Stimulated activated CD8-positive, alpha-beta memory T cell treated with anti-CD3 and anti-CD28 coated beads, Interleukin-15, amount 100 ng/mL, for 4 hours (primary cell): Measurements from ENCODE around the gene PTPN1.
"Not testable (repeated sequence)": the region's sequence is repeated elsewhere in the genome, so short reads cannot be mapped to it uniquely, and the experiment has no call there.

Source experiments
- DNase-seq, 2 donors: peaks; one replicate each; pipeline ENCODE4 v3.0.0-alpha.2; 2020; ENCODE audit warnings: low read depth in 2 of 2

The PTPN1 gene

DNA sequence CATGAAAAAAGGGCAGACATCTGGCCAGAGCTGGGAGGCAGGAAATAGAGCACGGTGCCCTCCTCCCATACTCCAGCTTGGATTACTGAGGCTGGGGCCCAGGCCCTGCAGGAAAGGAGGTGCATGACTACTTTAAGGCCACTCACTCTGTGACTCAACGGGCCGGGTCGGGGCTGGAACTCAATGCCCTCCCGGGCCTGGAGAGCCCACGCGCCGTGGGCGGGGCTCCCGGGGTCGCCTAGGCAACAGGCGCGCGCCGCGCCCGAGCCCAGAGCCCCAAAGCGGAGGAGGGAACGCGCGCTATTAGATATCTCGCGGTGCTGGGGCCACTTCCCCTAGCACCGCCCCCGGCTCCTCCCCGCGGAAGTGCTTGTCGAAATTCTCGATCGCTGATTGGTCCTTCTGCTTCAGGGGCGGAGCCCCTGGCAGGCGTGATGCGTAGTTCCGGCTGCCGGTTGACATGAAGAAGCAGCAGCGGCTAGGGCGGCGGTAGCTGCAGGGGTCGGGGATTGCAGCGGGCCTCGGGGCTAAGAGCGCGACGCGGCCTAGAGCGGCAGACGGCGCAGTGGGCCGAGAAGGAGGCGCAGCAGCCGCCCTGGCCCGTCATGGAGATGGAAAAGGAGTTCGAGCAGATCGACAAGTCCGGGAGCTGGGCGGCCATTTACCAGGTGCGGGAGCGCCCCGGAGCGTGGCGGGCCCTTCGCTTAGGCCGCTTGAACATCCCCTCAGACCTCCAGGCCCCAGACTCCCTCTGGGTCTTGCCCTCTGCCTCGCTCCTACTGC lies at the start of gene PTPN1:
PTPN1 (plus strand) TSS at position 461 of the 783 bp plus-strand sequence; CDS start at position 606, 145 bp downstream.
- DNase-seq: peak; percentile 94 to 95

DNA sequence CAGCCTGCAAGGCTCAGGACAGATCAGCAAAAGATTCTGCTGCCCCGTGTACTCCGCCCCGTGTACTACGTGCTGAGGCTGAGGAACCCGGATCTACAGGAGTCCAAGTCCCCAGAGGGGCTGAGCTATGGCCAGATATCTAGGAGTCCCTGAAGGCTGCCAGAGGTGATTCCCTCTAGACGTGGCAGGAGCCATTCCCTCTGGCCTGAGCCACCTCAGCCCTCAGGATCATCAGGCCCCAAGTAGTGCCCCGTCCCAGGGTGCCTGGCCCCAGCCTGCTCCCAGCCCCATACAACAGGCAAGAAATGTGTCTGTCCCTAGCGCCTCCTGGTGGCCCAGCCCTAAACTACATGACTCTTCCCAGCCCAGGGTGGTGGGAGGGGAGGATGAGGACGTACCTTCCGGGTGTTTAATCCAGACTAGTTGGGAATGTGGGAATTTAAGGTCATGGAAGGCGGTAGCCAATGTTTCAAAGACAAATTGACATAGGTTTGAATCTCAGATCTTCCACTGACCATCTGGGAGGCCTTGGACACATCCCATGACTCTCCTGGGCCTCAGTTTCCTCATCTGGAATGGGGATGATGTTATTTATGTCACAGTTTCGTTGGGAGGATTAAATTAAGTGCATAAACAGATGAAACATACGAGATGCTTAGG lies 49.4 kb upstream of the PTPN1 start:
- peak; percentile 33 to 55 for DNase-seq

DNA sequence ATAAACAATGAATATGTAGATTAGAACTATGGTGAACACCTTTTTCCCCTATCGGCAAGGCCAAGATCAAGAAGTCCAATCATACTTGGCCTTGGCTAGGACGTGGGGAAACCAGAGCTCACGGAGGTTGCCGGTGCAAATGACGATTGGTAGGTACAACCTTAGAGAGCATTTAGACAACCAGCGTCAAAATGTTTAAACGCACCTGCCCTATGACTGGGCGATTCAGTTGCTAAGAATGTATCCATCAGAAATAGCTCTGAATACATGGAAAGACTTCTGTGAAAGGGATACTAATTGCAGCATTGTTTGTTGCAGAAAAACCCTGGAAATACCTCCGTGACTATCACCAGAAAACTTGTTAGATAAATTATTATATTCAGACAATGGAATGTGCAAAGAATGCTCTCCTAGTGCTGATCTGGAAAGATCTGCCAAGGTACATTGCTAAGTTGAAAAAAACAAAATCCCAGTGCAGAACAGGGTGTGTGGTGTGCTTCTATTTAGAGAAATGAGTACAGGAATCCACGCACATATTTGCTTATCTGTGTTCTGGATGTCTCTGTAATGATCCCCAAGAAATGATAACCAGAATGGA lies 48.0 kb upstream of the PTPN1 start:
- no peak for DNase-seq

DNA sequence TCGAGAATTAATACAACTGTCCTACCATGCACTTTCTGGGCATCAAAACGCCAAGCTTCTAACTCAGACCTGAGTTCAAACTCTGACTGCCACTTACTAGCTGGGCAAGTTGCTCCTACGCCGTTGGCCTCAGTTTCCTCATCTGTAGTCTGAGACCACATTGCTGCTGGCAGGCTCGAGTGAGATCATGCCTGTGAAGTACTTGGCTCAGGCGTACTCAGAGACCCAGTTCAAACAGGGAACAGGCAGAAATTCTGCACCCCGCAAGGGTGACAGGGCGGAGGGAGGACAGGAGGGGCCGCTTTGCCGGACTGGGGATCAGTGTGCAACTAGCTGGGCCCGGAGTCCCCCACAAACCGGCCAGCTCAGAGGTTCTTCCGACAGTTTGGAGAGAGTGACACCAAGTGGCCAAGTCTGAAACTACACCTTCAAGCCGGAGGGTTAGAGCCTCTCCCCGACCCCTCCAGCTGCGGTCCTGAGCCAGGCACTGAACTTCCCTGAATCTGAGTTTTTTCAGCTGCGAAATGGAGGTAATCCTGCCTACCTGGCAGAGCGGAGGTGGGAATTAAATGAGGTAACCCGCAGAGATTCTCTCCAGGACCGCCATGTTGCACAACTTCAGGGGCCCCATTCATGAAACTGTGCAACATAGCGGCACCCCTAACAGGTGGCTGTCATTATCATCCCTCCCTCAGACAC lies 46.0 kb upstream of the PTPN1 start:
- DNase-seq: peak; percentile 27 to 32

DNA sequence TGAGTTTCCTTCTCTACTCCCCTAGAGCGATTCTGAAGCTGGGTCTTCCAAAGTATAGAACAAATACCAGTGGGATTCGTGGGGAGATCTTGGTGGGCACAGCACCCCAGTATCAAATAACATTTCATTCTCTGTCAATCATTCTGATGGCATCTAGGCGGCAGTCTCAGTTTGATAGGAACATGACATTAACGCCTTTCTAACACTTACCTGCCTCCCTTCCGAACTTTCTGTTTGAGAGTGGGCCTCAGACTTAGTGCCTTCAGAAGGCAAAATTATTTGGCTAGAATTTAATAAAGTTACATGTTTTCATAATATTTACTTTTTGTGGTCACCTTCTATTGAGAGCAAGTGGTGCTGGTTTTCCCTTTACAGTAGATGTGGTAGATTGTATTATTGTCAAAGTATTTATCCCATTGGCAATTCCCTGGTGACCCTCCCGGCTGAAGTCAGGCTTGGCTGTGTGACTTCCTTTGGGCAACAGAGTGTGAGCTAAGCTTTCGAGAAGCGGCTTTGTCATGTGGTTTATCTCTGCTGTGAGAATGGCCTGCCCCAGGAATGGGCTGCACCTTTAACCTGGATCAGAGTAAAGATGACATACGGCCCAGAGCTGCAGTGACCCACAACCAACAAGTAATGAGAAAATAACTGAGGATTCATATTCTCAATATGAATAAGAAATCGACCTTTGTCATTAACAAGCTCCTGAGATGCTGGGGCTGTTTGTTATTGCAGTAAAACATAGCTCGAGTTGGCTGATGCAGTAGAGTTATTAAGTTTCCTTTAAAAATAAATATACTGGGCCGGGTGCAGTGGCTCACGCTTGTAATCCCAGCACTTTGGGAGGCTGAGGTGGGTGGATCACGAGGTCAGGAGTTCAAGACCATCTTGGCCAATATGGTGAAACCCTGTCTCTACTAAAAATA lies 45.2 kb upstream of the PTPN1 start:
- DNase-seq: no peak

DNA sequence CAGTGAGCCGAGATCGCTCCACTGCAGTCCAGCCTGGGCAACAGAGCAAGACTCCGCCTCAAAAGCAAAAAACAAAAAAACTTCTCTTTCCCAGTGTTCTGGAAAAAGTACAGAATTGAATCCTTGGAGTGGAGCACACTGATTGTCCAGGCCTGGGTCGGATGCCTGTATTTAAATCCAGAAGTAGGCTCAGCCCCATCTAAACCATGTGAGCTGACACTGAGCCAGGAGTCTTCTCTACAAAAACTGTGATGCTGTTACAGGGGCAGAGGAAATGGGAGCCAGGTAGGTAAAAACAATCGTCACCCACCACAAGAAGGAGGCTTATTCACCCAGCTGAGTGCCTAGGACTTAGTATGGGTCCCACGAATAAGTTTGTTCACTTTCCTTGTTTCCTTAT lies 43.0 kb upstream of the PTPN1 start:
- no peak for DNase-seq

DNA sequence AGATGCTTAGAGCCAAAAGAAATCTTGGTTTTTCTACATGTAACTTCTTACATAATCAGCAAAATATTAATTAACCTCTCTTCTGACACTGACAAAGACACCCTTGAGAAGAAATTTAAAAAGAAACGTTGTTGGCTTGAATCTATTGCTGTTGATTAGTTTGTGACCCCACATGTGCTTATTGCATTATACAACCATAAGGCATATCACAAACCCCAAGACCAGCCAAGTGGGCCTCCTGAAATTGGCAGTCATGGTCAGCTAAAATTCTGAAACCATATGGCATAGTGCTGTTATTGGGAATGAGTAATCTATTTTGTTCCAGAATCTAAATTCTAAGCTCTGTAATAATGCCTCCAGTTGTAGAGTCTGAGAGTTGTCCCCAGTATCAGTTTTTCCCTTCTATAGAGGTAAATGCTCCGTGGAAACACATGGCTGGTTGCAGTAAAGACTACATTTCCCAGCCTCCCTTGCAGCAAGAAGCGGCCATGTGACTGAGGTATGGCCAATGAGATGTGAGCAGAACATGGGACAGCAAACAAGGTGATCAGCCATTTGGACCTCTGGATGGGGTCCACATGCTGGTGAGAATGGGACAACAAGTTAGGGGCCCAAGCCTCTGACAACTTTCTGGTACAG lies 42.3 kb upstream of the PTPN1 start:
- no peak for DNase-seq

DNA sequence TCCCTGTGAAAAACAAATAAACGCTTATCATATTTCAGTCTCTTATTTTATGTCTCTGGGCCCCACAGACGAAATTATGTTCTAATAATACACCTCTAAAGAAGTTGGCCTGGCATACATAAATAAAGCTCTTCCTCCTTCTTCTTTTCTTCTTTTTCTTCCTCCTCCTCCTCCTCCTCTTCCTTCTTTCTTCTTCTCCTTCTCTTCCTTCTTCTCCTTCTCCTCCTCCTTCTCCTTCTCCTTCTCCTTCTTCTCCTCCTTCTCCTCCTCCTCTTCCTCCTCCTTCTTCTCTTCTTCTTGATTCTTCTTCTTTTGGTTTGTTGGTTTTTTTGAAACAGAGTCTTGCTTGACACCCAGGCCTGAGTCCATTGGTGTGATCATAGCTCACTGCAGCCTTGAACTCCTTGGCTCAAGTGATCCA lies 41.8 kb upstream of the PTPN1 start:
- DNase-seq: no peak

DNA sequence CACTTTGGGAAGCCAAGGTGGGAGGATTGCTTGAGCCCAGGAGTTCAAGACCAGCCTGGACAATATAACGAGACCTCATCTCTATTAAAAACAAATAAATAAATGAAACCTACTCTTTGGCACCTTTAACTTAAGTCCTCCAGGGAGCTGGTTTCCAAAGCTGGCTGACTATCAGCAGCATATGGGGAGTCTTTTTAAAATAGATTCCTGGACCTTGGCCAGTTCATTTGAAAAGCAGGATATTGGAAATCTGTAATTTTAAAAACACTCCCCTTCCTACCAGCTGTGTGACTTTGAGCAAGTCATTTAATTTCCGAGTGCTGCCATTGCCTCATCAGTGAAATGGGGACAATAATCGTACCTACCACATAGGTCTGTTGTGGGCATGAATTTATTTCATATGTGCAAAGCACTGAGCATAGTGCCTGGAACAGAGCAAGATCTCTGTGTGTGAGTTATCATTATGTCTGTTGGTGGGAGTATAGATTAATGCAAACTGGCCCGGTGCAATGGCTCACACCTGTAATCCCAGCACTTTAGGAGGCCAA lies 40.9 kb upstream of the PTPN1 start:
- DNase-seq: no peak

DNA sequence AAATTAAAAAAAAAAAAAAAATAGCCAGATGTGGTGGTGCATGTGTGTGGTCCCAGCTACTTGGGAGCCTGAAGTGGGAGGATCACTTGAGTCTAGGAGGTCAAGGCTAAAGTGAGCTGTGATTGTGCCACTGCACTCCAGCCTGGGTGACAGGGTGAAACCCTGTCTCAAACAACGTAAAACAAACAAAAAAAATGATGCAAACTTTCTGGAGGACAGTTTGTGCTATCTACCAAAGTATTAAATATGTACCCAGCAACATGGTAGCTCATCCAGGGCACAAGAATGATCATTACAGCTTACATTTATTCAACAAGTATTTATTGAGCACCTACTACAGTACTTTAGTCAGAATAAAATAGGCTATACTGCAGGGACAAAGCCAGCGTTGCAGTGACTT lies 40.4 kb upstream of the PTPN1 start:
- DNase-seq: no peak

DNA sequence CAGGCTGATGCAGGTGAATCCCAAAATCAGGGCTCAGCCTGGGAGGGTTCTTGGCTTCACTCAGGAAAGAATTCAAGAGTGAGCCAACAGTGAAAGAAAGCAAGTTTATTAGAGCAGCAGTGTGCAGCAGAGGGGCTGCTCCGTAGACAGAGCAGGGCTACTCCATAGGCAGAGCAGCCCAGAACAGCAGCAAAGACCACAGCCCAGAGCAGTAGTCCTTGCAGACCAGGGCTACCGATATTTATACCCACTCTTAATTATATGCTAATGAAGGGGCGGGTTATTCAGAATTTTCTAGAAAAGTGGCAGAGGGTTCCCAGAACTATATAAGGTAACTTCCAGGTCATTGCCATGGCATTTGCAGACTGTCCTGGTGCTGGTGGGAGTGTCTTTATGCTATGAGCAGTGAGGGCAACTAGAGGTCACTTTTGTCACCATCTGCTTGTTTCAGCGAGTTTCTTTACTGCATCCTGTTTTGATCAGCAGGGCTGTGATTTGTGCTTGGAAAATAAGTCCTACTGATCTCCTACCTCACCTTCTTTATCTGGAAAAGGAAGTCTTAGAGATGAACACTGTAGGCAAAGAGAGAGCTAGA lies 39.8 kb upstream of the PTPN1 start:
- DNase-seq: no peak

DNA sequence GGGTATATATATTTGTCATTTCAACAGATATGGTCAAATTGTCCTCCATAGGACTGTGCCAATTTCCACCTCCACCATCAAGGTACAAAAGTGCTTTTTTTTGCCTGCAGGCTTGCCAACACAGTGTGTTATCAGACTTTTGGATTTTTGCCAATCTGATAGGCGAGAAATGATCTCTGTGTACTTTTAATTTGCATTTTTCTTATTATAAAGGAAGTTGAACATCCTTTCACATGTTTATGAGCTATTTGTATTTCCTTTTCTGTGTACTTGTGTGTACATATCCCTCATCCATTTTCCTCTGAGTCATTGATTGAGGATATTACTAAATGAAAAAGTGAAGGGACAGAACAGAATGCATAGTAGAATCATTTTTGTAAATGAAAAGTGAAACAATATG lies 39.0 kb upstream of the PTPN1 start:
- no peak for DNase-seq

DNA sequence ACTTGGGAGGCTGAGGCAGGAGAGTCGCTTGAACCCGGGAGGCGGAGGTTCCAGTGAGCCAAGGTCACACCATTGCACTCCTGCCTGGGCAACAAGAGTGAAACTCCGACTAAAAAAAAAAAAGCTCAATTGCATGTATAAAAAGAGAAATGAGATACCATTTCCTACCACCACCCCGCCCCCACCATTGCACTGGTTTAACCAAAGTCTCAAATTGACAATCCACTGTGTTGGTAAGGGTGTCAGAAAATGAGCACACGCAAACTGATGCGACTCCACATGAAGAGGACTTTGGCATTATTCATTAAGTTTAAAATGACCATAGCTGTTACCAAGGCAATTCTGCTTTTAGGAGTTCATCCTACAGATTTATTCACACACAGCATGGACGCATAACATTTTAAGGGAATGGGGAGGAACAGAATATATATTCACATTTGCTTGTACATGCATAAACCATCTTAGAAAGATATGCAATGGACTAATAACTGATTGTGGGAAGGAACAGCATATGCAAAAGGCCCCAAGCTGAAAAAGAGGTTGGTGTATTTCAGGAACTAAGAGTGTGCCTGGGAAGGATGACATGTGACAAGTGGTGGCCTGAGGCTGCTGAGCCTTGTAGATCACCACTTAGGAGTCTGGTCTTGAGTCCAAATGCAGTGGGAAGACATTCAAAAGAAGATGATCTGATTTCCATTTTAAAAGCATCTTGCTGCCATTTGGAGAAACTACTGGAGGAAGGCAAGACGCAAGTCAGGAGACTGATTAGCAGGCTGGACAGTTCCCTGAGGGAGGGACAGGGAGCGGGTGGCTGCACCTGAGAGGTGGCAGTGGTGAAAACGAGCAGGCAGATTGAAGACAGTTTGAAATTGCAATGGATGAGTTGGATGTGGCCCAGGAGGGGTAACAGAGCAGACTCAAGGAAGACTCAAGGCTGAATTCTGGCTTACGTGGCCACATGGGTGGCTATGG lies 37.2 kb upstream of the PTPN1 start:
- DNase-seq: no peak

DNA sequence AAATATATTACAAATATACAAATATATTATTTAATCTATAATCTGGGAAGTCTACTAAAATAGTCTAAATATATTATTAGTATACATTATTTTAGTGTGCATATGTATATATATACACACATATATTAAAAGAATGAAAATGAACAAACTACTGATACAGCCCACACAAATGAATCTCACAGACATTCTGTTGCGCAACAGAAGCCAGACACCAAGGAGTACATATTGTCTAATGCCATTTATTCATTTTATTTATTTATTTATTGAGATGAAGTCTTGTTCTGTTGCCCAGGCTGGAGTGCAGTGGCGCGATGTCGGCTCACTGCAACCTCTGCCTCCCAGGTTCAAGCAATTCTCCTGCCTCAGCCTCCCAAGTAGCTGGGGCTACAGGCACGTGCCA lies 35.8 kb upstream of the PTPN1 start:
- not testable (repeated sequence) for DNase-seq

DNA sequence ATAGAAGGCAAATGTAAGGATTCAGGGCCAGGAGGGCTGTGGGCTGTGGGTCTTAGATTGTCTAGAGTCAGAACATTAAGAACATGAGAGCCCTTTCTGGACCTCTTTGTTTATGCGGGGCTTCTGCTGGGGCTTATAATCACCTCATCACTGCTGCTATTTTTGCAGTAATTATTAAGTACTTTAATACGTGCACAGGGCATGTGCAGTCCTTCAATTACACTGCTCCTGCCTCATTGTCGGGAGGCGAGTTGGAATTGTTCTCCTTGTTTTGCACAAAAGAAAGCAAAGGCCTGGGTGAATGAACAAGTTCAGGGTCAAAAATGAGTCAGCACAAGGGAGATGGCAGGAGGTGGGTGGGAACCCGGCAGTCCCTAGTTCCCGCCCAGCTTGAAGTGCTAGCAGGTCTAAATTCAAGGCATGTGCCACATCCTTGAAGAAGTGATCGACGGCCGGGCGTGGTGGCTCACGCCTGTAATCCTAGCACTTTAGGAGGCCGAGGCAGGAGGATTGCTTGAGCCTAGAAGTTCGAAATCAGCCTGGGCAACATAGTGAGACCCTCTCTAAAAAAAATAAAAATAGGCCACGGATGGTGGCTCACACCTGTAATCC lies 34.4 kb upstream of the PTPN1 start:
- DNase-seq: no peak

DNA sequence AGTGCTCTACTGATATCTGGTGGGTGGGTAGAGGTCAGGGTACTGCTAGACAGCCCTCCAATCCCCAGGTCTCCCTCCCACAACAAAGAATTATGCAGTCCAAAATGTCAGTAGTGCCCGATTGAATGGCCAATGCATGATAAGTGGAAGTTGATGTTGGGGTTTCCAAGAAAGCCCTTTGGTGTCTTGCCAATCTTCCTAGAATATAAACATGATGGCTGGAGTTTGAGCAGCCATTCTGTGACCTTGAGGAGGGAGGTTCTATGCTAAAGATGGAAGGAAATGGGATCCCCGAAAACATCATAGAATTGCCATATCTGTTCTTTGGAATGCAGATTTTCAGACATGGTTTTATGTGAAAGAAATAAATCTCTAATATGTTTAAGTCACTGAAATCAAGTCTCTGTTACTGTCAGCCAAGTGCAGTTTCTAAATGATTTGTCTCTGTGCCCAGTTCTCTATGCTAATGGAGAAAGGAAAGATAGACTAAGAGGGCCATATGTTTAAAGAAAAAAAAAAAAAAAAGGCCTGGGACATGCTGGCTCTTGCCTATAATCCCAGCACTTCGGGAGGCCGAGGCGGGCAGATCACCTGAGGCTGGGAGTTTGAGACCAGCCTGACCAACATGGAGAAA lies 32.8 kb upstream of the PTPN1 start:
- DNase-seq: no peak

DNA sequence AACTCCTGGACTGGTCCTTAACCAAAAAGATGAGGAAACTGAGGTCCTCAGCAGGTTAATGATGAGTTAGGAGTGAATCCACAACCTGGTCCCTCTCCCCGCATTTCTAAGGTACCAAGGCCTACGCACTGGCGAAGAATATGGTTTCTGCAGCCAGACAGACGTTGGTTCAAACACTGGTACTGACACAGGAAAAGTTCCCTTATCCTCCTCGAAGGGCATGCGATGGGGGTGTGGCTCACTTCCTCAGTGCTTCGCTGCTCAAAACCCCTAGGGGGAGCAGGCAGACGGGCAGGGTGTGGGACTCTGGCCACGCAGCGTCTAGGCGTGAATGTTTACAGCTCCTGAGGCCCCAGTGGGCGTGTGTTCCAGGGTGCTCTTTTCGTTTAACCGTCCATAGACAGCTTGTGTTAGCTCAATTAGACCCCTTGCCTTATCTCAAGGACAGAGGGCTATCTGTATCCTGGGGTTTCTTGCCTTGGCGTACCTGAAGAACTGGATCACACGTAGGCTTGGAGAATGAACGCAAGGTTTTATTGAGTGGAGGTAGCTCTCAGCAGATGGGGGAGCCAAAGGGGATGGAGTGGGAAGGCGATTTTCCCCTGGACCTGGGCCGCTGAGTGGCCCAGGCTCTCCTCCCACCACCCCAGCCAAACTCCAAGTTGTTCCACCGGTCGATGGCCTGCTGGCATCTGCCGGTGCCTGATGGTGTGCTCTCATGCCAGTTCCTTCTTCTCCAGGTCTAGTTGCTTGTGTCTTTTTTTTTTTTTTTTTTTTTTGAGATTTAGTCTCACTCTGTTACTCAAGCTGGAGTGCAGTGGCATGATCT lies 31.8 kb upstream of the PTPN1 start:
- DNase-seq: peak; percentile 42 to 49
